GM21786 (cell line): ENCODE measurements around the gene ARMC9.
"Not testable (repeated sequence)": the region's sequence is repeated elsewhere in the genome, so short reads cannot be mapped to it uniquely, and the experiment has no call there.

Source experiments
- ATAC-seq: cut with Tn5 transposase; IDR thresholded peaks from one replicate; pipeline ENCODE4 v1.9.1; 2021; ENCODE audit not compliant: unreplicated experiment

Gene ARMC9

GRCh38 chr2:231277962-231278361, 79.5 kb downstream of the ARMC9 start:
- ATAC-seq, result no peak

- no peak for ATAC-seq
Measured at GRCh38 chr2:231278868-231279267, 80.4 kb downstream of the ARMC9 start.

GRCh38 chr2:231280846-231281245, 82.4 kb downstream of the ARMC9 start:
- ATAC-seq, result no peak

- no peak for ATAC-seq
Measured at GRCh38 chr2:231284296-231284695, 85.9 kb downstream of the ARMC9 start.

DNA sequence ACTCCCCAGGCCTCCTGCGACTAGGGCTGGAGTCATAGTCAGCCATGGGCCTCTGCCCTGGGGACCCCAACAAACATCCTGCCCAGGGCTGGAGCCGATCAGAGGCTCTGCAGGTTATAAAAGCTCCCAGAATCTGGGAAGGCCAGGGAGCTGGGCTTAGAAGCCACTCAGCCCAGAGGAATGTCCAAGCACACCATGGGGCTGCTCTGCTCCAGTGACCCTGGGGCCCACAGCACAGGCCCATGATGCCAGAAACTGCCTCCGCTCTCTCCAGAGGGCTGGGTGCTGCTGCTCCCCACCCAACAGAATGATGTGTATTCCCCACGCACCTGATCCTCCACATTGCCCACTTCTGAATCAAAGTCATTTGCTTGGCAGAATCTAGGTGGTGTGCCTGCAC, 88.5 kb downstream of the ARMC9 start:
- ATAC-seq, result no peak

DNA sequence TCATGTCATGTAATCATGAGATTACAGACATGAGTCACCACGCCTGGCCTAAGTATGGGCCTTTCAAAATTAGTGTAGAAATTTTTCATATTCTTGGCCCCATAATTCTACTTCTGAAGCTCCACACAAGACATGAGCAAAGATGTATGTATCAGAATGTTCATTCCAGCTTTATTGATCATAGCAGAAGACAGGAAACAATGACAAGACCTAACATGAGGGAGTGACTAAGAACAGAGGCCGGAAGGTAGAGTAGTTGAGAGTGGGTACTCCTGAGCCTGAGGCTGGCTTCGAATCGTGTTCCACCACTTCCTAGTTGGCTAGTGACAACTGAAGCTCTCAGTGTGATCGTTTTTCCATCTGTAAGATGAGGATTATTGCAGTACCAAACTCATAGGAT, 89.3 kb downstream of the ARMC9 start:
- ATAC-seq, result no peak

GRCh38 chr2:231288590-231288989, 90.2 kb downstream of the ARMC9 start:
- no peak for ATAC-seq

DNA sequence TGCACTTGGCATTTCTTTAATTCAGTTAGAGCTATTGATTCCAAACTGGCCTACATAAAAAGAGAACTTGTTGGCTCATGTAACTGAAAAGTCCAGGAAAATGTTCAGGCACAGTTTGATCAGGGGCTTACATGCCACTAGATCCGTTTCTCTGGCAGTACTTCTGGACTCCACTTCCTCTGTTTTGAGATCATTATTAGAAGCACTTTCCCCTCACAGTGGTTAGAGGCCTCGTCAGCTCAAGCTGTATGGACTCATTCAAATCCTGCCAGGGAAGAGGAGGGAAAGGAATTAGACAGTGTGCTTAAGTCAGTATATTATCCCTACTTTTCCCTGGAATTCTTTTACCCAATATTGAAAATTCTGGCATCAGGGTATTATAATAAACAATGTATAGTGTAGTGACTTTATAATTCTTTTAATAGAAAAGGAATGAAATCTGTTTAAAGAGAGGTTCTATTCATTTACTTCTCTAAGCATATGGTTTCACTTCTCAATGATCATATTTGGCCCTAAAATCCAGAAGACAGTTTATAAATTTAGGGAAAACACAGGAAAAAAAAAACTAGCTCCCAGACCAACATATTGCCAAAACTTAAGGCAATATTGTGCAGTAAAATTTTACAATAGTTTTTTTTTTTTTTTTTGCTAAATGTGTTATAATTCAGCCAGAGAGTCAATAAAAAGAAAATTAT, 92.0 kb downstream of the ARMC9 start:
- no peak for ATAC-seq

DNA sequence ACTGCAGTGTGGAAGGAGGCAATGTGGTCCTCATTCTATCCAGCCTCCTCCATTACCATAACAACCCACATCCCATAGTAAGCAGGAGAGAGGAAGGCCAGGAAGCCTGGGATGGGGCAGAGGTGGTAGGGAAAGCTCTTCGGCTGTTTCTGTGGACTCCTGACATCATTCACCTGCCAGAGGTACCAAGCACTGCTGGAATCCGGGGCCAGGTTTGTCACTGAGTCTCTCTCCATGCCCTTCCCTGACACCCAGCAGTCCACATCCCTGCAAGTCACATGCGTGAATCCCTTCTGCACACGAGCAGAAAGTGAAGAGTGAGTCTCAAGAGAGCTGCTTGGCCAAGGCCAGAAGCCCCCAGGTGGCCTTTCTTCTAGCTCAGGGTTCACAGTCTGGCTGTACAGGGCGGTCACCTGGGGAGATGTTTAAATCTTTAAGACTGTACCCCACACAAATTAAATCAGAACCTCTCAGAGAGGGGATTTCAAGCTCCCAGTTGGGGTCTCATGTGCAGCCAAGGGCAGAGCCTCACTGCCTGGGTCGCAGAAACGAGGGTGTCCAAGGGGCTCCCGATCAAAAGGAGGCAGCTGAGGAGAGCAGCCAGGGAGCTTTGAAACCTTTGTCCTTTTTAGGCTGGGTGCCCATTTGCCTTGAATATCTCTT, 94.2 kb downstream of the ARMC9 start:
- no peak for ATAC-seq

DNA sequence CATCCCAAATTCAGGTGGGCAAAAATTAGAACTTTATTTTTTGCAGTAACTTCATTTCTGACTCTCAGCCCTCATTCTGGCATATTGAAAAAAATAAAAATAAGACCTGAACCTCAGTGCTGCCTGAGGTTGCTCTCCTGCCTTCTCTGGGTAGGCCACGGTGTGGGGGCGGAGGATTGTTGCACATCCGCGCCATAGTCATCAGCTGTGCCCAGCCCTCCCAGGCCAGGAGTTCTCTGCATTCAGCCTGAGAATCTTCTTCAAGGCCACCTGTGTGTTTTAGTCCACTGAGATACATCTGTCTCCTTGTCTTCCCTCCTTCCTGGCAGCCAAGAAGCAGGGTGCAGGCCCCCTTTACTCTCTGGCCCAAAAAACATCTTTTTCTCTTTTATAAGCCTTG, 94.7 kb downstream of the ARMC9 start:
- no peak for ATAC-seq

- ATAC-seq, result no peak
Measured at GRCh38 chr2:231294116-231294515, 95.7 kb downstream of the ARMC9 start.

- no peak for ATAC-seq
Measured at GRCh38 chr2:231294571-231295362, 96.3 kb downstream of the ARMC9 start.

GRCh38 chr2:231295363-231295655, 96.9 kb downstream of the ARMC9 start:
- ATAC-seq, result no peak

GRCh38 chr2:231296401-231296974, 98.1 kb downstream of the ARMC9 start:
- no peak for ATAC-seq

DNA sequence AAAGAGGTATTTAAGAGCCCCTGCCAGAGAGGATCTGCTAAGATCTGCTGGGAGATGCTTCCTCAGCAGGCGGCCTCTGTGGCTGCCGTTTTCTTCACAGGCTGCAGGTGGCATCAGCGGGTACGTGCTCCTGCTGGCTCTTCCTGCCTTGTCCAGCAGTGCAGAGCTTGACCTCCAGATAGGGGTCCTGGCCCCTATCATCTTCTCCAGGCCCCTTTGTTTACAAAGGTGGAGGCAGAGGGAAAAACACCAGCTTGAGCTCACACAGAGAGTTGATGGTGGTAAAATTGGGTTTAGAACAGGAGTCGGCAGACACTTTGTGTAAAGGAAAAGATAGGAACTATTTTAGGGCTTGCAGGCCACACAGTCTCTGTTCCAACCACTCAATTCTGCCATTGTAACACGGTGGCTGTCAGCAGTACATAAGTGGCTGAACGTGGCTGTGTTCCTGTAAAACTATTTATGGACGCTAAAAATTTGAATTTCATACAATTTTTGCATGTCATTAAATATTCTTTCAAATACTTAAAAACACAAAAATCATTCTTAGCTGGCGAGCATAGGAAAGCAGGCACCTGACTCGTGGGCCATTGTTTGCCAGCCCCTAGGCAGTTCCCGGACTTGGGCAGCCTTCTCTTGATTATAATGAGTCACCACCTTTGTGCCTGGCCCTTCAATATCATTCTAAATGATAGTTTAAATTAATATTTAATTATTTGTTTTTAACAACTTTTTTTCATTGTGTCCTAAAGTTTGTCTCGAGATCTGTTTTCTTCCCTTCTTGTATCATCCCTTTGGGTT, 98.9 kb downstream of the ARMC9 start:
- no peak for ATAC-seq

DNA sequence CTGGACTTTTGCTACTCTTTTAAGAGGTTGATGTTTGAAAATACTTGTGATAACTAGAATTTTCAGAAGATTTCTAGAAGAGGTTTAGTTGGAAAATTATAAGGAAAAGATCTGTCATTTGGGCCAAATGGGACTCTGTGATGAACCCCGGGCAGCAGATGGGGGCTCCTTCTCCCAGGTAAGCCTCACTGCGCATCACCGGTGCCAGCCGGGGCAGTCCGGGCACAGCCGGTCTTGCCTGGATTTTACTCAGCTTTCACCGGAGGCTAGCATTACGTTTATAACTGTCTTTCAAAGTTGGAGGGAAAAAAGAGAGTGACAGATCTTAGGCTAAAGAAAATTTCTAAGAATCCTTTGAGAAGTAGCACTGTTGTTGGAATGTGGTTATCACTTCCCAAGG, 99.7 kb downstream of the ARMC9 start:
- ATAC-seq, result no peak

DNA sequence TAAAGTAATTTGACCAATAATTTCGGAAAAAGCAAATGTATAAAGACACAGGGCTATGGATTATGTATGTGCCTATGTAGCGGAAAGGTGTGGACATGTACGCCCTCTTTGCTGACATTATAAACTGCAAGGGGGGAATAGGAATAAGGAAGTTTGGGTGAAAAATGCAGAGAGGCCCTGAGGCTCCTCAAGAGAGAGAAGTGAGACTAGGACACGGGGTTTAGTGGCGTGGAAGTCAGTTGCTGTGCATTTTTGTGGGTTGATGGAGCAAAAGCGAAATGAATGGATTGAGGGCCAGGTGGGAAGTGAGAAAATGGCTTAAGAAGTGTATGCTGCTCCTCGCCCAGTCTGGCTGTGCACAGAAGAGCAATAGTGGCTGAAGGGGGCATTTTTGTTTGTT, 100.8 kb downstream of the ARMC9 start:
- ATAC-seq, result no peak

DNA sequence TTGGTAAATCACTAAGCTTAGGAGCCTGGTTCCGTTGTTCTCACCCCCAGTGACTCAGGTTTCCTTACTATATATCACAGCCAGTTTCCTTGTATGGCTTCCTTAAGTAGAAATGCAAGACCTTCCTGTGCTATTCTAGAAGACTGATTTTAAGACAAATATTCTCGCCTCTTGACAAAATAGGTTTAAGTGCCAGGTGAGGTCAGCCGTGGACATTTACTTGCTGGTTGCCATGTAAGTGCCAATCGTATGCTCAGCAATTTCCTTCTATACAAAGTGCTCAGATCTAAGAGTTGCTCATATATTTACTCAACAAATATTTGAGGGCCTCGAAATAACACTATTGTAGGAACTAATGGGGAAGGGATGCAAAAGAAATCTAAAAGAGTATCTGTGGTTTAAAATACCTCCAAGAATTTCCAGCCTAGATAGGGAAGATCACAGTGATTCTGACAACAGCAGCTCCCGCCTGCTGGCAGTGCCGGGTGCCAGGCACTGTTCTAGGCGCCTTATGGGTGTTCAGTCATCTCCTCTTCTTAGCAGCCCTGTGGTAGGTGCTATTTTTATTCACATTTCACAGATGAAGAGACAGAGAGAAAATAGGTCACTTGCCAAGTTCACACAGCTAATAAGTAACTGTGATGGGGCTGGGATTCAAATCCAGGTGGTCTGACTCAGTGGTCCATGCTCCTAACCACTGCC, 101.7 kb downstream of the ARMC9 start:
- no peak for ATAC-seq

GRCh38 chr2:231300722-231301076, 102.3 kb downstream of the ARMC9 start:
- ATAC-seq, result no peak

DNA sequence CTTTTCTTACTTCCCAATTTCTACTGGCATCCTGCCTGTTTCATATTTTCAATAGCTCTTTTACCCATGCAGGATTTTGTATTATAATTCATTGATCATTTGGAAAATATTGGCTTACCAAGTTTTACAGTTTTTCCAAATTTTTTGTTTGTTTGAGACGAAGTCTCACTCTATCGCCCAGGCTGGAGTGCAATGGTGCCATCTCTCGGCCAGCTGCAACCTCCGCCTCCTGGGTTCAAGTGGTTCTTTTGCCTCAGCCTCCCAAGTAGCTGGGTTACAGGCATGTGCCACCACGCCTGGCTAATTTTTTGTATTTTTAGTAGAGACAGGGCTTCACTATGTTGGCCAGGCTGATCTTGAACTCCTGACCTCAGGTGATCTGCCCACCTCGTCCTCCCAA, 105.8 kb downstream of the ARMC9 start:
- not testable (repeated sequence) for ATAC-seq

GRCh38 chr2:231305221-231305620, 106.8 kb downstream of the ARMC9 start:
- ATAC-seq, result no peak
